Measurements from ENCODE around the gene FCAMR. TPM values are rescaled to one million over a fixed set of nuclear protein-coding genes. Genes with fewer than 3 reads are reported as not detected.

FCAMR gene
- total RNA-seq, 4 donors from 2014 or later, result 0.85 to 1.5 (median 0.88) TPM; not detected in 1

- H3K27ac ChIP-seq, result no peak overlapping the region
- TF ChIP-seq CTCF (IDR thresholded peaks at IDR 0.05) (no peak), POLR2A (IDR thresholded peaks at IDR 0.05) (no peak)
- peaks cover 0 to 9% (median 0%) of the 10 kb centered on the region in 4 donors for H3K4me1 ChIP-seq
- no peak for DNase-seq
- no peaks in the 10 kb centered on the region for H3K36me3 ChIP-seq
- H3K9me3 ChIP-seq, result no peaks in the 10 kb centered on the region
- no peak overlapping the region for H3K4me3 ChIP-seq
- H3K27me3 ChIP-seq, result no peaks in the 10 kb centered on the region
Observed at GRCh38 chr1:207015791-207016190, 45.5 kb upstream of the FCAMR start.

GRCh38 chr1:207014728-207015127, 44.5 kb upstream of the FCAMR start:
- Histone ChIP-seq H3K4me3 (no peak overlapping the region), H3K4me1 (peaks cover 0 to 3% (median 0%) of the 10 kb centered on the region in 4 donors)

GRCh38 chr1:207013321-207014085, 43.2 kb upstream of the FCAMR start:
- H3K27me3 ChIP-seq, result no peaks in the 10 kb centered on the region
- peaks cover 0 to 9% (median 4%) of the 10 kb centered on the region in 4 donors for H3K4me1 ChIP-seq
- H3K4me3 ChIP-seq, result no peak overlapping the region
- no peak overlapping the region for H3K27ac ChIP-seq
- H3K36me3 ChIP-seq, result no peaks in the 10 kb centered on the region
- no peaks in the 10 kb centered on the region for H3K9me3 ChIP-seq
- no peak for DNase-seq
- no peak for TF ChIP-seq CTCF (IDR thresholded peaks at IDR 0.05)
- TF ChIP-seq POLR2A (IDR thresholded peaks at IDR 0.05), result no peak

More at GRCh38 chr1:207014728-207015127, 44.5 kb upstream of the FCAMR start:
- DNase-seq, result no peak
- H3K27ac ChIP-seq, result no peak overlapping the region
- H3K27me3 ChIP-seq, result no peaks in the 10 kb centered on the region
- H3K9me3 ChIP-seq, result no peaks in the 10 kb centered on the region
- TF ChIP-seq CTCF (IDR thresholded peaks at IDR 0.05) (no peak), POLR2A (IDR thresholded peaks at IDR 0.05) (no peak)
- H3K36me3 ChIP-seq, result no peaks in the 10 kb centered on the region

GRCh38 chr1:207010726-207011125, 40.5 kb upstream of the FCAMR start:
- peak overlapping the region in 1 of 4 donors; percentile 88 for H3K27ac ChIP-seq
- H3K4me3 ChIP-seq, result no peak overlapping the region
- no peaks in the 10 kb centered on the region for H3K27me3 ChIP-seq
- H3K36me3 ChIP-seq, result no peaks in the 10 kb centered on the region
- no peak for DNase-seq
- TF ChIP-seq CTCF (IDR thresholded peaks at IDR 0.05), result no peak
- no peak for TF ChIP-seq POLR2A (IDR thresholded peaks at IDR 0.05)
- H3K9me3 ChIP-seq, result no peaks in the 10 kb centered on the region
- peaks cover 0 to 15% (median 6%) of the 10 kb centered on the region in 4 donors for H3K4me1 ChIP-seq

GRCh38 chr1:207009945-207010344, 39.7 kb upstream of the FCAMR start:
- Histone ChIP-seq H3K36me3 (no peaks in the 10 kb centered on the region), H3K4me3 (no peak overlapping the region), H3K9me3 (no peaks in the 10 kb centered on the region), H3K4me1 (peaks cover 0 to 17% (median 6%) of the 10 kb centered on the region in 4 donors), H3K27me3 (no peaks in the 10 kb centered on the region), H3K27ac (peak overlapping the region in 2 of 4 donors; percentile 53 to 88)
- no peak for DNase-seq
- TF ChIP-seq POLR2A (IDR thresholded peaks at IDR 0.05) (no peak), CTCF (IDR thresholded peaks at IDR 0.05) (no peak)

All from Peyer's patch (tissue), 4 donors.